IPS-15b (cell line): ENCODE results near the gene VDAC1.
A peak's percentile ranks its signal among the peaks of the same experiment; 100 is the strongest.

Experiments
- H3K27me3 ChIP-seq: one replicate; pipeline ENCODE4 v1.6.1; 2013; ENCODE audit warnings: low read length; ENCODE audit not compliant: control insufficient read depth, insufficient read depth
- H3K36me3 ChIP-seq: one replicate; pipeline ENCODE4 v1.6.1; 2013; ENCODE audit warnings: low read length; ENCODE audit not compliant: control insufficient read depth, insufficient read depth
- H3K4me1 ChIP-seq: one replicate; pipeline ENCODE4 v1.6.1; 2013; ENCODE audit warnings: mild to moderate bottlenecking, low read length; ENCODE audit not compliant: control insufficient read depth, insufficient read depth
- H3K4me3 ChIP-seq: one replicate; pipeline ENCODE4 v1.5.1; 2013; ENCODE audit warnings: low read depth, low read length
- H3K9ac ChIP-seq: one replicate; pipeline ENCODE4 v1.6.1; 2013; ENCODE audit warnings: low read depth, mild to moderate bottlenecking, low read length
- H3K9me3 ChIP-seq: one replicate; pipeline ENCODE4 v1.6.1; 2013; ENCODE audit warnings: mild to moderate bottlenecking, low read length; ENCODE audit not compliant: control insufficient read depth, insufficient read depth

The VDAC1 gene, protein sequence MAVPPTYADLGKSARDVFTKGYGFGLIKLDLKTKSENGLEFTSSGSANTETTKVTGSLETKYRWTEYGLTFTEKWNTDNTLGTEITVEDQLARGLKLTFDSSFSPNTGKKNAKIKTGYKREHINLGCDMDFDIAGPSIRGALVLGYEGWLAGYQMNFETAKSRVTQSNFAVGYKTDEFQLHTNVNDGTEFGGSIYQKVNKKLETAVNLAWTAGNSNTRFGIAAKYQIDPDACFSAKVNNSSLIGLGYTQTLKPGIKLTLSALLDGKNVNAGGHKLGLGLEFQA

DNA sequence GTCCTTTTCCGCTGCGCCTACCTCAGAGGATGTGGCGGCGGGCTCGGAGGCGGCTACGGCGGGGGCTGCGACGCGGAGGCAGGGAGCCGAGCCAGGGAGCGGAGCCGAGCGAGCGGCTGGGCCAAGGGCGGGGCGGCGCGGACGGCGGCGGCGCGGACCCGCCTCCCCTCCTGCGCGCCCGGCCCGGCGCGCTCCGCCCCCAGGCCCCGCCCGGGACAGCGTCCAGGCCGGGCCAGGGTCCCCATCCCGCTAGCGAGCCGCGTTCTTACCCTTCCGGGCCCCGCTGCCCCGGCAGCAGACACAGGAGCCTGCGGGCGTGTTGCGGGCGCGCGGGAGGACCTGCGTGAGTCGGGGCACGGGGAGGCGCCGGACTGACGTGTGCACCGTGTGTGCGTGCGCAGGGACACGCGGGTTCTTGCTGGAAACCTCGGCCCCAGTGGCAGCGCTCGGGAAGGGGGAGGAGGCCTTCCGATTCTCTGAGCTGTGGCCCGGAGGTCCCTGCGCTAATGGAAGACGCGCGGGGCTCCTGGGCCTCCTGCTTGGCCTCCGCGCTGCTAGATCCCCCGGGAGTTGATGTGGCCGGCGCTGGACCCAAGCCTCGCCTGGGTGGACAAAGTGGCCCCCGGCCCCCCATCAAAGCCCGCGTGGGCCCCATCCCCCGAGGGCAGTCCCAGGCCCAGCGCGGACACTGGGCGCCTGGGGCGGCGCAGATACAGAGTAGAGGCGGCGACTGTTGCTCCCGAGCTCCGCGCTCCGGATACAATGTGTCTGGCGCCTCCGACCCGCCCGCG, at the start of gene VDAC1:
VDAC1 (minus strand) TSS at position 350 of the 791 bp plus-strand sequence. CDS start 11,963 bp downstream, outside the sequence.
- H3K9me3 ChIP-seq = no peaks in the 10 kb centered on the region
- H3K4me1 ChIP-seq = peaks cover 11% of the 10 kb centered on the region
- peaks cover 8% of the 10 kb centered on the region for H3K36me3 ChIP-seq

DNA sequence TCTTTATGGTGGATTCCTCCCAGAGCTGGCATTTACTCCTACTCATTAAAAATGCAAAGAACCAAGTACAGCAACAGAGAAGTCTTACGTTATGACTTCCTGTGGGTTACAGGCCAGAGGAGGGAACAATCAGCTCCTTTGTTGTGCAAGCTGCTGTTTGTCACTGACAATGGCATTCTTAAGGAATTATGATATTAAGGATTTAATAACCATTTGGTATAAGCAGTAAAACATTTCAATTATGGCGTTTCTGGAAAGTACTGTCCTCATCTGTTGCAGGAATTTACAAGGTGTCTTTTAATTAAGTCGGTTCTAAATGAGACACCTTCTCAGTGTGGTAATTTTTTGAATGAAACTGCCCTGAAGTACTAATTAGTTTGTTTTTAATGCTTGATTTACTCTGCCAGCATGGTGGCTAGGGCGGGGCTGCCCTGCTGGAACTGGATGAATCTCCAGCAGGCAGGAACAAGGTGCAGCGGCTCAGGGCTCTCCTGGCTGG, 49.1 kb upstream of the VDAC1 start:
- peaks cover 25% of the 10 kb centered on the region for H3K4me1 ChIP-seq
- H3K9me3 ChIP-seq = no peaks in the 10 kb centered on the region
- H3K36me3 ChIP-seq = no peaks in the 10 kb centered on the region
- no peak overlapping the region for H3K4me3 ChIP-seq
- no peaks in the 10 kb centered on the region for H3K27me3 ChIP-seq
- H3K9ac ChIP-seq = no peak overlapping the region

More for the DNA sequence above, at the start of gene VDAC1:
- Histone ChIP-seq H3K27me3 (no peaks in the 10 kb centered on the region), H3K4me3 (peak within 1 kb of the TSS; percentile 85), H3K9ac (peak within 1 kb of the TSS; percentile 77)

GRCh38 chr5:134053314-134053839, 48.6 kb upstream of the VDAC1 start:
- Histone ChIP-seq H3K4me3 (no peak overlapping the region), H3K4me1 (peaks cover 25% of the 10 kb centered on the region), H3K27me3 (no peaks in the 10 kb centered on the region), H3K9ac (no peak overlapping the region), H3K9me3 (no peaks in the 10 kb centered on the region), H3K36me3 (no peaks in the 10 kb centered on the region)

- Histone ChIP-seq H3K4me3 (no peak overlapping the region), H3K9me3 (no peaks in the 10 kb centered on the region), H3K27me3 (no peaks in the 10 kb centered on the region), H3K4me1 (peaks cover 36% of the 10 kb centered on the region), H3K36me3 (no peaks in the 10 kb centered on the region), H3K9ac (no peak overlapping the region)
These were observed 46.5 kb upstream of the VDAC1 start for GRCh38 chr5:134051305-134051704.

DNA sequence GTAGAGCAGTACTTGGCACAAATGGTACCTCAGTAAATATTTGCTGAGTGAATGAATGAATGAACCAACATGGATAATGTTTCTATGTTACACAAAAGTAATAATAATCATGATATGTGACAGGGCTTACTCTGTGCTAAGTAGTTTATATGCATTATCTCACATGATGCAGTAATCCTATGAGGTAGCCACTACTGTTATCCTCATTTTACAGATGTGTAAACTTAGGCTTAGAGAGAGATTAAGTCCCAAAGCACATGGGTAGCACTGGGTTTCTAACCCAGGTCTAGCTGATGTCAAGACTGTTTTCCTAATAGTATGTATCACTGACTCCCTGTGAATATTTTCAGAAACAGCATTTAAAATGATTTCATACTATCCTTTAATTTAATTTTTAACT, 44.1 kb upstream of the VDAC1 start:
- no peaks in the 10 kb centered on the region for H3K27me3 ChIP-seq
- no peaks in the 10 kb centered on the region for H3K36me3 ChIP-seq
- H3K9me3 ChIP-seq = no peaks in the 10 kb centered on the region
- H3K4me3 ChIP-seq = no peak overlapping the region
- peaks cover 29% of the 10 kb centered on the region for H3K4me1 ChIP-seq
- no peak overlapping the region for H3K9ac ChIP-seq

GRCh38 chr5:134047687-134048056, 42.9 kb upstream of the VDAC1 start:
- peaks cover 21% of the 10 kb centered on the region for H3K4me1 ChIP-seq
- H3K27me3 ChIP-seq = no peaks in the 10 kb centered on the region
- H3K36me3 ChIP-seq = no peaks in the 10 kb centered on the region
- no peak overlapping the region for H3K4me3 ChIP-seq
- peak overlapping the region; percentile 54 for H3K9ac ChIP-seq
- no peaks in the 10 kb centered on the region for H3K9me3 ChIP-seq

DNA sequence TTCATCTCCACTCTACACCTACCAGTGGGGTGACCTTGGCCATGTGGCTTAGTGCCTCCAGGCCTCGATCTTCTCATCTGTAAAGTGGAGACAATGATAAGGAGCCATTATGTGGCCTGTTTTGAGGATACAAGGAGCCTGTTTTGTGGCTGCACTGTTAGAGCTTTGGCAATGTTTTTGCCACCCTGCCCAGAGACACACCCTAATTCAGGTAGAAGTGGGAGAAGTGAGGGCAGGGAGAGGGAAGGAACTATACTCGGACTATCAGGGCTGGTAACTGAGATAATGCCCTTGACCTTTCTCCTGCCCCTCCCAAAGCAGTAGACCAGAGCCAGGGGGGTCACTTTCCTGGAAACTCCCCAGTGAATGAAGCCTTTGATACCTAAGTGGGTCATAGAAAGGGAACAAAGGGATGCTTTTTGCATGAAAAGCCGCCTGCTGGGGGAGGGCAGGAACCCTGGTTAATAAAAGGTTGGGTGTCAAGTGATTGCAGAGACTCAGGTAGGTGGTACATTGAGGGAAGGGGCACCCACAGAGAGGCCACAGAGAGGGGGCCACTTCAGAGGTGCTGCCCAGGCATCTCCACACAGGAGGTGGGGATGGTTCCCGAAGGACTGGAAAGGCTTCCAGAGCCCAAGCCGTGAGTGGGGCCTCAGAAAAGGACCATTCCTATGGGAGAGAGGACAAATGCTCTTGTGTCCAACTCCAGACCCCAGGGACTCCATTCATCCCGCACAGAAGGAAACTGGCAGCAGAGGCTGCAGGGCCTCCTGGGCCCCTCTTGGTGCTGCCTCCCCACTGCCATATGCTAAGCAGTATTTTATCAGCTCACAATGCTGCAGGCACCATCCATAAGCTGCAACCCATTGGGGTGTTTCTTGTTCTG, 42.3 kb upstream of the VDAC1 start:
- Histone ChIP-seq H3K4me3 (no peak overlapping the region), H3K4me1 (peaks cover 20% of the 10 kb centered on the region), H3K9ac (peak overlapping the region; percentile 54), H3K9me3 (no peaks in the 10 kb centered on the region), H3K27me3 (no peaks in the 10 kb centered on the region), H3K36me3 (no peaks in the 10 kb centered on the region)

DNA sequence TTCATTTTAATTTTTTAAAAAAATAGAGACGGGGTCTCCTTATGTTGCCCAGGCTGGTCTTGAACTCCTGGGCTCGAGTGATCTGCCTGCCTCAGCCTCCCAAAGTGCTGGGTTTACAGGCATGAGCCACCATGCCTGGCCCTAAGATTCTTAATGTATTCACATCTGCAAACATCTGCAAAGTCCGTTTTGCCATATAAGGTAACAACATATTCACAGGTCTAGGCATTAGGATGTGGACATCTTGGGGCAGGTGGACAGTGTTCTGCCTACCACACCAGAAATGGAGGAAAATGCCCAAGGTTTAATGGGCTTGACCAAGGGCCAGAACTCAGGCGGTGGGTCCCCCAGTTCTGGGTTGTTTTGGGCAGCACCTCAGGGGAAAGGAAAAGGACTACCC, 41.6 kb upstream of the VDAC1 start:
- H3K4me1 ChIP-seq = peaks cover 16% of the 10 kb centered on the region
- no peaks in the 10 kb centered on the region for H3K9me3 ChIP-seq
- H3K36me3 ChIP-seq = no peaks in the 10 kb centered on the region
- H3K9ac ChIP-seq = no peak overlapping the region
- H3K4me3 ChIP-seq = no peak overlapping the region
- H3K27me3 ChIP-seq = no peaks in the 10 kb centered on the region

GRCh38 chr5:134043793-134044792, 39.3 kb upstream of the VDAC1 start:
- Histone ChIP-seq H3K9me3 (no peaks in the 10 kb centered on the region), H3K9ac (no peak overlapping the region), H3K4me1 (peaks cover 12% of the 10 kb centered on the region), H3K27me3 (no peaks in the 10 kb centered on the region), H3K4me3 (no peak overlapping the region), H3K36me3 (no peaks in the 10 kb centered on the region)

- Histone ChIP-seq H3K9me3 (no peaks in the 10 kb centered on the region), H3K9ac (no peak overlapping the region), H3K36me3 (no peaks in the 10 kb centered on the region), H3K27me3 (no peaks in the 10 kb centered on the region), H3K4me3 (no peak overlapping the region), H3K4me1 (peaks cover 6% of the 10 kb centered on the region)
These were observed 37.0 kb upstream of the VDAC1 start for GRCh38 chr5:134041570-134042411.
